H1 (cell line): ENCODE measurements around the gene PACSIN2. TPM values are rescaled to one million over a fixed set of nuclear protein-coding genes. Genes with fewer than 3 reads are reported as not detected.

Experiments
- BCL11A ChIP-seq, 2 experiments: IDR thresholded peaks; one replicate each; pipeline ENCODE4 v1.6.1; 2011; ENCODE audit warnings: low read depth in 2 of 2, low read length in 2 of 2, mild to moderate bottlenecking in 2 of 2
- BRCA1 ChIP-seq: IDR thresholded peaks from 2 replicates; pipeline ENCODE4 v1.6.1; 2012; ENCODE audit warnings: low read depth, low read length, improper control_type of control experiment
- CHD7 ChIP-seq: fragments of 300-600 bp; sonication (generic); IDR thresholded peaks from 2 replicates; pipeline ENCODE4 v1.7.1; 2012; ENCODE audit warnings: low read length, moderate library complexity, mild to moderate bottlenecking, inconsistent platforms; ENCODE audit not compliant: insufficient replicate concordance
- CTCF ChIP-seq, 3 experiments: IDR thresholded peaks; 1 replicate in 2 of 3; 2 replicates in 1 of 3; pipeline versions ENCODE4 v1.5.1 to v1.6.1; 2011; ENCODE audit warnings: low read length in 3 of 3, mild to moderate bottlenecking in 3 of 3, inconsistent platforms in 2 of 3, low read depth in 1 of 3, moderate library complexity in 1 of 3; ENCODE audit not compliant: insufficient read depth in 1 of 3; ENCODE audit errors: control extremely low read depth in 1 of 3
- E2F6 ChIP-seq: IDR thresholded peaks from 2 replicates; pipeline ENCODE4 v1.6.1; 2012; ENCODE audit warnings: inconsistent platforms
- KDM4A ChIP-seq: IDR thresholded peaks from one replicate; pipeline ENCODE4 v1.7.1; 2012; ENCODE audit warnings: low read depth, mild to moderate bottlenecking, moderate library complexity, low read length, inconsistent platforms; ENCODE audit not compliant: severe bottlenecking
- MAFK ChIP-seq: IDR thresholded peaks from 2 replicates; pipeline ENCODE4 v1.6.1; 2012; ENCODE audit warnings: low read depth, mild to moderate bottlenecking, improper control_type of control experiment, low read length
- POLR2AphosphoS5 ChIP-seq: IDR thresholded peaks from 2 replicates; pipeline ENCODE4 v1.6.1; 2011; ENCODE audit warnings: low read depth, low read length
- SIX5 ChIP-seq: IDR thresholded peaks from 2 replicates; pipeline ENCODE4 v1.6.1; 2011; ENCODE audit warnings: mild to moderate bottlenecking, low read depth, low read length
- polyA plus RNA-seq, 7 experiments: library from polyadenylated mRNA; depleted of rRNA in 3 of 7; stranded (reverse) in 5 of 7; unstranded in 2 of 7; fragments of >200 nt in 5 of 7; fragments of 200-250 nt in 2 of 7; gene quantifications; 1 replicate in 5 of 7; 2 replicates in 1 of 7; 4 replicates in 1 of 7; pipeline versions ENCODE4 v1.2.1 to v1.2.3, GENCODE V29; 2011 to 2013; ENCODE audit warnings: missing spikeins in 2 of 7, mixed read lengths in 2 of 7
- total RNA-seq: library from RNA; stranded (reverse); fragmentation: NEBNext Ultra II Directional; extraction: Animal tissue kit (Norgen Biotek cat#: 25700); gene quantifications from 2 replicates; pipeline ENCODE4 v1.2.1, GENCODE V29; 2021

Gene PACSIN2
- total and polyA plus RNA-seq, 2 of the 8 experiments (the other 6 are each of a cell fraction or from before 2014, with no cell fraction given), result 44.8 to 64.2 TPM

DNA sequence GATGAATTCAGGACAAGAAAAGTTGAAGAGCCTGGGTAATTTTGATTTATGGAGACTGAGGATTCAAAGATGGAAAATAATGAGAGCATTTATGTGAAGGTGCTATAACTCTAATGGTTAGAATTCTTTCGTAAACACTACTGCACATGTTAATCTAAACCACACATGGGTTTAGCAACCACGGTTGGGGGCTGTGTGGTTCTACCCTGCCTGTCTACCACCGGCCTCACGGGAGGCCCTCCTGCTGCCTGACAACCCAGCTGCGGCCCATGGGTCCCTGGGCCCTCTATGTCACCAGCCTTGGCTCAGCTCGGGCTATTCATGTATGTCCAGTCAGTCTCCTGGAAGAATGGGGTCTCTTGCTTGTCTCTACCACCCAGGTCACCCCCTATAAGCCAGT, 89.4 kb downstream of the PACSIN2 start (continued):
- TF ChIP-seq CHD7 (no peak), E2F6 (no peak), BCL11A (IDR thresholded peaks at IDR 0.05; ENCODE audit: low read depth in 2 of 2, low read length in 2 of 2) (no peak), CTCF (IDR thresholded peaks at IDR 0.05; ENCODE audit: control extremely low read depth in 1 of 3, insufficient read depth in 1 of 3, low read depth in 1 of 3, low read length in 3 of 3) (no peak), BRCA1 (no peak), POLR2AphosphoS5 (no peak), SIX5 (no peak), KDM4A (no peak), MAFK (no peak)
